ENCODE measurements around the gene GHR.

DNA sequence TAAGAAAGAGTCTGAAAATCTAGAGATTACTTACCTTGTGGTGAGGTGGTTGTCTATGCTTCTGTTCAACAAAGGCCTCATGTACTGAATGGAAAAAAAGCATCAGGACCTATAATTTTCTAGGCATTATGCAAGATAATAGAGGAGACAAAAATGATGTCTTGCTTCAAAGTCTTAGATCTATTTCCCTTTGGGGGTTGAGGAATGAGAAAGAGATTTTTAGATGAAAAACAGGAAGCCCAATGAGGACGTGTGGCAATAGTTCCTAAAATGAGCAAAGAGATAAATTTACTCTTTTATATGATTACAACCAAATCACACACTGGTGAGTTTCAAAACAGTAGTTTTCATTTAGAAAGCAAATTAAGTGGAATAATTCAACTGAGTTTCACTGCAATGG is 99.5 kb downstream of the GHR start:
- TF ChIP-seq CTCF (conservative IDR thresholded peaks at IDR 0.05 in 1 of 2, IDR thresholded peaks at IDR 0.05 in 1 of 2; ENCODE audit: extremely low read depth in 1 of 2, insufficient read depth in 1 of 2, low read depth in 1 of 2, low read length in 2 of 2) (no peak), EZH2 (IDR thresholded peaks at IDR 0.05; ENCODE audit: borderline replicate concordance, low read length) (no peak)

Measured in mammary epithelial cell (primary cell).